Uterus (tissue), 4 donors: ENCODE results near the gene MAGEC3. TPM values are rescaled to one million over a fixed set of nuclear protein-coding genes. Genes with fewer than 3 reads are reported as not detected.

ENCODE experiments used
- DNase-seq, 2 donors: peaks; one replicate each; pipeline ENCODE4 v3.0.0-alpha.2; 2019 to 2020
- H3K27ac ChIP-seq, 2 donors: fragments of 200-600 bp; sonication (generic); 1 replicate in 1 of 2; 2 replicates in 1 of 2; pipeline ENCODE4 v1.5.1; 2016 to 2018
- H3K27me3 ChIP-seq, 2 donors: fragments of 200-600 bp; sonication (generic); one replicate each; pipeline ENCODE4 v1.5.1; 2018 to 2019; ENCODE audit warnings: control low read depth in 1 of 2
- H3K36me3 ChIP-seq, 2 donors: fragments of 200-600 bp; sonication (generic); one replicate each; pipeline ENCODE4 v1.5.1; 2019; ENCODE audit warnings: control low read depth in 1 of 2
- H3K4me1 ChIP-seq, 2 donors: fragments of 200-600 bp; sonication (generic); one replicate each; pipeline ENCODE4 v1.5.1; 2018 to 2019; ENCODE audit warnings: control low read depth in 1 of 2
- H3K4me3 ChIP-seq, 2 donors: fragments of 200-600 bp; sonication (generic); 1 replicate in 1 of 2; 2 replicates in 1 of 2; pipeline ENCODE4 v1.5.1; 2018 to 2019; ENCODE audit warnings: mild to moderate bottlenecking in 1 of 2
- H3K9me3 ChIP-seq, 2 donors: fragments of 200-600 bp; sonication (generic); one replicate each; pipeline ENCODE4 v1.5.1; 2019; ENCODE audit warnings: control low read depth in 1 of 2
- CTCF ChIP-seq, 4 experiments: fragments of 200-600 bp in 2 of 4; fragments of 450-650 bp in 2 of 4; sonication (generic) in 2 of 4; IDR thresholded peaks; one replicate each; pipeline ENCODE4 v1.5.1; 2016 to 2019; ENCODE audit warnings: antibody characterized with exemption in 4 of 4, mild to moderate bottlenecking in 2 of 4, moderate library complexity in 1 of 4
- POLR2A ChIP-seq, 2 donors: fragments of 450-650 bp; IDR thresholded peaks; one replicate each; pipeline ENCODE4 v1.6.1; 2016; ENCODE audit warnings: antibody characterized with exemption in 2 of 2, mild to moderate bottlenecking in 1 of 2, moderate library complexity in 1 of 2
- intact Hi-C: fragments of 100-400 bp; cut with DNase I; formaldehyde crosslinking; loops from one replicate; pipeline ENCODE4 v1.15.1; 2023; ENCODE audit warnings: low total_unique reads
- total RNA-seq, 4 donors: library from RNA; depleted of rRNA in 3 of 4; stranded (reverse); fragments of >200 nt in 3 of 4; gene quantifications; one replicate each; pipeline versions ENCODE4 v1.1.0 to v1.2.4, GENCODE V29; 2014 to 2023
- donor health status: DM: yes; HTN: yes; CAD: no.

MAGEC3 gene, protein sequence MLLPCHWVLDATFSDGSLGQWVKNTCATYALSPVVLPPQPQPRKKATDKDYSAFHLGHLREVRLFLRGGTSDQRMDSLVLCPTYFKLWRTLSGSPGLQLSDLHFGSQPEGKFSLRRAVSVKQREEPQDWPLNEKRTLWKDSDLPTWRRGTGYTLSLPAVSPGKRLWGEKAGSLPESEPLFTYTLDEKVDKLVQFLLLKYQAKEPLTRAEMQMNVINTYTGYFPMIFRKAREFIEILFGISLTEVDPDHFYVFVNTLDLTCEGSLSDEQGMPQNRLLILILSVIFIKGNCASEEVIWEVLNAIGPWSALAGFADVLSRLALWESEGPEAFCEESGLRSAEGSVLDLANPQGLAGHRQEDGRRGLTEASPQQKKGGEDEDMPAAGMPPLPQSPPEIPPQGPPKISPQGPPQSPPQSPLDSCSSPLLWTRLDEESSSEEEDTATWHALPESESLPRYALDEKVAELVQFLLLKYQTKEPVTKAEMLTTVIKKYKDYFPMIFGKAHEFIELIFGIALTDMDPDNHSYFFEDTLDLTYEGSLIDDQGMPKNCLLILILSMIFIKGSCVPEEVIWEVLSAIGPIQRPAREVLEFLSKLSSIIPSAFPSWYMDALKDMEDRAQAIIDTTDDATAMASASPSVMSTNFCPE
- total RNA-seq: under 1 TPM in 1 of 4 donors, not detected in 3; 0.70 TPM

DNA sequence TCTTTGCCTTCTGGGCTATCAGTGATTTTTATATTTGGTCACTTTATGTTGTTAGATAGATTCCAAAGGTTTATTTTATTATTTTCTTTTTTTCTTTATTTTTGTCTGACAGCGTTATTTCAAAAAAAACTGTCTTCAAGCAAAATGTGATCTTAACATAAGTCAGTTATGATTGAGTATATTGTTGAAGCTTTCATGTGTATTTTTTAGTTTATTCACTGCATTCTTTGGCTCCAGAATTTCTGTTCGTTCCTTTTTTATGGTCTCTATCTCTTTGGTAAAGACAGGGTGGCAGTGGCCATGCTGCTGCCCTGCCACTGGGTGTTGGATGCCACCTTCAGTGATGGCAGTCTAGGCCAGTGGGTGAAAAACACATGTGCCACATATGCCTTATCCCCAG, at the start of gene MAGEC3:
Gene MAGEC3, plus strand, starts transcription at position 301 of the 400 bp plus-strand sequence. Its CDS starts 0 bp downstream, at position 301.
- no peaks in the 10 kb centered on the region for H3K4me1 ChIP-seq
- no peak for DNase-seq
- H3K27me3 ChIP-seq: no peaks in the 10 kb centered on the region
- intact Hi-C loops: no loop called here
- H3K36me3 ChIP-seq: no peaks in the 10 kb centered on the region
- H3K27ac ChIP-seq: no peak within 1 kb of the TSS
- no peak within 1 kb of the TSS for H3K4me3 ChIP-seq
- peaks cover 0 to 6% of the 10 kb centered on the region in 2 donors for H3K9me3 ChIP-seq
- no peak for TF ChIP-seq POLR2A (IDR thresholded peaks at IDR 0.05)
- no peak for TF ChIP-seq CTCF (IDR thresholded peaks at IDR 0.05)

DNA sequence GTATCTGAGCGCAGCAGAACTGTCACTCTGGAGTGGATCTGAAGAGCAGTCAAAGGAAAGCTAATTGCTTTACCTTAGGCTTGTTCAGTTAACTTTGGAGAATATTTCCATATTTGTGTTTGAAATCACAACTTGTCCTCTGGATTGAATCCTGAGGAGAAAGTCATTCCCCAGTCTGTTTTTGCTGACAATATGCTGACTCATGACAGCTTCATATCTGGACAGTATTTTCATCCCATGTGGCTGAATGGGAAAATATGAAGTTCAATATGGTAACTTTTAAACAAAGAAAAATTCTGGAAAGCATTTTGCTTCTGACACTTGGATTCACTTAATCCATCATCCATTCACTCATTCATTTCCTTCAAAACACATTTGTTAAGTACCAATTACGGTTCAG, 46.3 kb upstream of the MAGEC3 start:
- no peak for TF ChIP-seq CTCF (IDR thresholded peaks at IDR 0.05)
- TF ChIP-seq POLR2A (IDR thresholded peaks at IDR 0.05): no peak
- H3K9me3 ChIP-seq: no peaks in the 10 kb centered on the region
- intact Hi-C loops: no loop called here

DNA sequence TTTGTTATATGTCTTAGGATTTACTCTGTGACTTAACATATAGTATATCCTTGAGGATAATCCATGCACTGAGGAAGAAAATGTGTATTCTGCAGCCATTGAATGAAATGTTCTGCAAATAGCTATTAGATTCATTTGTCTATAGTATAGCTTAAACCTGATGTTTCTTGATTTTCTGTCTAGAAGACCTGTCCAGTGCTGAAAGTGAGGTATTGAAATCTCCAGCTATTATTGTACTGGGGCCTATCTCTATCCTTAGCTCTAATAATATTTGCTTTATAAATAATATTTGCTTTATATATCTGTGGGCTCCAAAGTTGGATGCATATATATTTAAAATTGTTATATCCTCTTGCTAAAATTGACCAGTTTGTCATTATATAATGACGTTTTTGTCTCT, 26.7 kb upstream of the MAGEC3 start:
- TF ChIP-seq CTCF (IDR thresholded peaks at IDR 0.05) (no peak), POLR2A (IDR thresholded peaks at IDR 0.05) (no peak)
- intact Hi-C loops: no loop called here

More for the DNA sequence above, 46.3 kb upstream of the MAGEC3 start:
- DNase-seq: no peak
- H3K4me3 ChIP-seq: no peak overlapping the region
- no peaks in the 10 kb centered on the region for H3K36me3 ChIP-seq
- no peaks in the 10 kb centered on the region for H3K27me3 ChIP-seq
- H3K27ac ChIP-seq: no peak overlapping the region
- no peaks in the 10 kb centered on the region for H3K4me1 ChIP-seq

DNA sequence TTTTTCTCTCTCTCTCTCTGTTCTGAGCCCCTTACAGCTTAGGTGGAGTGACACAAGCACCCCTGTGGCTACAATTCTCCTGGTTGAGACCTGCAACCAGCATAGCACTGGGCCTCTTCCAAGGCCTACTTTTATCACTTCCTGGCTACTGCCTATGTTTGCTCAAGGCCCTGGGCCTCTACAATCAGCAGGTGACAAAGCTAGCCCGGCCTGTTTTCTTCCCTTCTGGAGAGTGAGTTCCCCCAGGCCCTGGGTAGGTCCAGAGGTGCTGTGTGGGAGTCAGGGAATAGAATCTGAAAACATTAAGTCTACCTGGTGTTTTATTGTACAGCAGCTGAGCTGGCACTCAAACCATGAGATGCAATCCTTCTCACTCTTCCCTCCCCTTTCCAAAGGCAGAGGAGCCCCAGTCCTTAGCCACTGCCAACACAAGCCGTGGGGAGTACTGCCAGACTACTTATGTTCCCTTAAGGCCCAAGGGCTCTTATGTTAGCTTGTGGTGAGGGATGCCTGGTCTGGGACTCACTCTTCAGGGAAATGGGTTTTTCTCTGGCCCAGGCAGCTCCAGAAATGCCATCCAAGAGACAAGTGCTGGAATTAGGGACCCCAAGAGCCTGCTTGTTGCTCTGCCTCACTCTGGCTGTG, 23.8 kb upstream of the MAGEC3 start:
- no peaks in the 10 kb centered on the region for H3K9me3 ChIP-seq
- H3K4me1 ChIP-seq: no peaks in the 10 kb centered on the region
- H3K27ac ChIP-seq: no peak overlapping the region
- H3K36me3 ChIP-seq: no peaks in the 10 kb centered on the region
- TF ChIP-seq CTCF (IDR thresholded peaks at IDR 0.05): no peak
- no peak for TF ChIP-seq POLR2A (IDR thresholded peaks at IDR 0.05)
- H3K4me3 ChIP-seq: no peak overlapping the region
- no peaks in the 10 kb centered on the region for H3K27me3 ChIP-seq
- DNase-seq: no peak
- intact Hi-C loops: no loop called here

More for the DNA sequence above, 26.7 kb upstream of the MAGEC3 start:
- Histone ChIP-seq H3K4me3 (no peak overlapping the region), H3K36me3 (no peaks in the 10 kb centered on the region), H3K27ac (no peak overlapping the region), H3K9me3 (no peaks in the 10 kb centered on the region), H3K4me1 (no peaks in the 10 kb centered on the region), H3K27me3 (no peaks in the 10 kb centered on the region)
- no peak for DNase-seq

DNA sequence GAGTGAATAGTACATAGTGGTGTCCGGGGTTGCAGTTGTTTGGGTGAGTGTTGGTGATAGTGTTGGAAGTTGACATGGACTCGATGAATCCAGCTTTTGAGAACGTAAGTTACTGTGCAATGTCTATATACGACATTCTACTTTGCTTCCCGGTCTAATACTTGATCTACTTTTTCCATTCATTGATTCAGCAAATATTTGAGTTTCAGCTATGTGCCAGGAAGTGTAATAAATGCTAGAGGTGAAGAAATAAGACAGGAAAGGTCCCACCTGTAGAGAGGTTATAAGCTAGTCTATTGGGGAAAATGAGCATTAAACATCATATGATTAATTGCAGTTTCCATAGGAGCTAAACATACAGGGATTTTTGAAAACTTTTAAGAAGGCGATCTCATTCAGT, 22.2 kb upstream of the MAGEC3 start:
- no peak for TF ChIP-seq POLR2A (IDR thresholded peaks at IDR 0.05)
- Histone ChIP-seq H3K27me3 (no peaks in the 10 kb centered on the region), H3K4me1 (no peaks in the 10 kb centered on the region), H3K27ac (no peak overlapping the region), H3K4me3 (no peak overlapping the region), H3K9me3 (no peaks in the 10 kb centered on the region), H3K36me3 (no peaks in the 10 kb centered on the region)
- DNase-seq: no peak
- intact Hi-C loops: no loop called here
